Activated T-cell treated with anti-CD3 and anti-CD28 coated beads, Interleukin-2, amount 50 U/mL, for 24 hours (primary cell): Measurements from ENCODE around the gene NEIL3.

Source experiments
- DNase-seq: peaks from one replicate; pipeline ENCODE4 v3.0.0-alpha.2; 2020
- H3K27ac Mint-ChIP-seq: 2 replicates; pipeline ENCODE4 v1.8.0; 2020; ENCODE audit warnings: mild to moderate bottlenecking, mixed read lengths
- H3K27me3 Mint-ChIP-seq: 2 replicates; pipeline ENCODE4 v1.8.0; 2020; ENCODE audit warnings: mixed read lengths
- H3K36me3 Mint-ChIP-seq: 2 replicates; pipeline ENCODE4 v1.8.0; 2020; ENCODE audit warnings: low read depth, mixed read lengths
- H3K4me1 Mint-ChIP-seq: 2 replicates; pipeline ENCODE4 v1.8.0; 2020; ENCODE audit warnings: low read depth, mixed read lengths
- H3K4me3 Mint-ChIP-seq: 2 replicates; pipeline ENCODE4 v1.8.0; 2020; ENCODE audit warnings: mild to moderate bottlenecking, moderate library complexity, mixed read lengths
- H3K9me3 Mint-ChIP-seq: 2 replicates; pipeline ENCODE4 v1.8.0; 2020; ENCODE audit warnings: mixed read lengths

Gene NEIL3

DNA sequence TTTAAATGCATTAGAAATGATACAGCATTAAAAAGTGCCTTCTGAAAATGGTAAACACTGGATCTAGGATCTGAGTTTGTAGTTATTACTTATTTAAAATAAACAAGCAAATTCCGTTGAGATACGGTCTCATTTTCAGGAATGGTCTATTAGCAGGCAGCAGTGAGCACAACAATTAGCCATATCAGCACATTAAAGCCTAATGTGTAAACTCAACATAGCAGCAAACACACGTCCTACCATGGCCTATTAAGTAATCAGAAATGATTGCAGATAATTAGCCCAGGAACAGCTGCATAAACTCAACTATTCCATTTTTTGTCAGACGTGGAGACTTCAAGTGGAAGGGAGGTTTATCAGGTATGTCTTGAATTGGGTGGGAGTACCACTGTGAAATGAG lies 61.8 kb downstream of the NEIL3 start:
- H3K9me3 Mint-ChIP-seq: no peaks in the 10 kb centered on the region
- no peaks in the 10 kb centered on the region for H3K27me3 Mint-ChIP-seq
- H3K27ac Mint-ChIP-seq: no peak overlapping the region
- no peaks in the 10 kb centered on the region for H3K4me1 Mint-ChIP-seq
- no peak for DNase-seq
- no peak overlapping the region for H3K4me3 Mint-ChIP-seq
- H3K36me3 Mint-ChIP-seq: no peaks in the 10 kb centered on the region

DNA sequence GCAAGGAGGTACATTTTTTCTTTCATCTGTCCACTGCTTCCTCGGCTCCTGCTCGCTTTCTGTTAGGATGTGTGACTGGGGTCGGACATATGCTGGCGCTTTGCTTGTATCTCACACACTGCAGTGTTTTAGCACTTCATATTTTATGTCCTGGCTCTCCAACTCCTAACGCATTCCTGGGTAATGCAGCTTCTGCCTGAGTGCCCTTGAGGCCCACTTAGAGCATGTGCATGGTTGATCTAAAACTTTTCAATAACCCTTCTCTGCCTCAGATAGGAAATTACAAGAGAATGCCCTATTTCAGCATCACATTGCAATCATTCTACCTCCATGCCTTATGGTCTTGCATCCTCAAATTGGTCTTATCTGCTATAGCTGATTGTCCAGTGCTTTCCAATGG lies 65.3 kb downstream of the NEIL3 start:
- Mint-ChIP-seq H3K27me3 (no peaks in the 10 kb centered on the region), H3K4me3 (no peak overlapping the region), H3K27ac (no peak overlapping the region), H3K4me1 (no peaks in the 10 kb centered on the region), H3K9me3 (no peaks in the 10 kb centered on the region), H3K36me3 (no peaks in the 10 kb centered on the region)
- DNase-seq: no peak

DNA sequence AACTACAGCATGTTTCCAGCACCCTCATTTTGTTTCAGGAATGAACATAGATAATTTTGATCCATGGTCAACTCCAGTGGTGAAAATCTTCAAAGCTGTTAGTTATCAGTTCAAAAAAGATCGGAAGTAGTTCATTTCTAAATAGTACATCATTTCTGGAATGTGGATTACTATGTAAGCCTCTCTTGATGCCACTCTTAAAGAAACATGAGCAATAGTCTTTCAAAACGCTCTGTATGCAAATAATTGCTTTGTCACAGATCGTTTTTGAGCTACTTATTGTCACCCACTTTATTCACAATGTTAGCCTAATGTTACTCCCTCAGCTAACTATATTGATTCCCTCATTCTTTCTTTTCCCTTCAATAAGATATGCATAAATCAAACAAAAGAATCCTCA lies 65.7 kb downstream of the NEIL3 start:
- Mint-ChIP-seq H3K4me1 (no peaks in the 10 kb centered on the region), H3K4me3 (no peak overlapping the region), H3K36me3 (no peaks in the 10 kb centered on the region), H3K9me3 (no peaks in the 10 kb centered on the region), H3K27ac (no peak overlapping the region), H3K27me3 (no peaks in the 10 kb centered on the region)
- no peak for DNase-seq

DNA sequence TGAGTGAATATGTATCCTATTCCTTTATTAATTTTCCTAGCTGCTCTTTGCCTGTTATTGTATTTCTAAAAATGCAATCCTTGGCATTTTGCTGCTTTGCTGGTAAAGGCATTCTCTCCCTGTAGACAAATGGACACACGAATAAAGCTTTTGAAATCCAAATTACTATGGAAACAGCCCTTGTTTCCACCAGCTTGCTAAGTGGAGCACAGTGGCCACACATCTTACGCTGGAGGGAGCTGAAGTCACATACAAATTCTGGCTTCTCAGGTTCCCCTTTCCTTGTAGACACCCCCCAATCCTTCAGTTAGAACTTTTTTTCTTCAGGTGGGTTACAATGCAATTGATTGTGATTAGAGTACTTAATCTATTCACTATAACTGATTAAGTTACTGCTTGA lies 66.3 kb downstream of the NEIL3 start:
- Mint-ChIP-seq H3K27me3 (no peaks in the 10 kb centered on the region), H3K9me3 (no peaks in the 10 kb centered on the region), H3K36me3 (no peaks in the 10 kb centered on the region), H3K4me3 (no peak overlapping the region), H3K4me1 (no peaks in the 10 kb centered on the region), H3K27ac (no peak overlapping the region)
- no peak for DNase-seq

DNA sequence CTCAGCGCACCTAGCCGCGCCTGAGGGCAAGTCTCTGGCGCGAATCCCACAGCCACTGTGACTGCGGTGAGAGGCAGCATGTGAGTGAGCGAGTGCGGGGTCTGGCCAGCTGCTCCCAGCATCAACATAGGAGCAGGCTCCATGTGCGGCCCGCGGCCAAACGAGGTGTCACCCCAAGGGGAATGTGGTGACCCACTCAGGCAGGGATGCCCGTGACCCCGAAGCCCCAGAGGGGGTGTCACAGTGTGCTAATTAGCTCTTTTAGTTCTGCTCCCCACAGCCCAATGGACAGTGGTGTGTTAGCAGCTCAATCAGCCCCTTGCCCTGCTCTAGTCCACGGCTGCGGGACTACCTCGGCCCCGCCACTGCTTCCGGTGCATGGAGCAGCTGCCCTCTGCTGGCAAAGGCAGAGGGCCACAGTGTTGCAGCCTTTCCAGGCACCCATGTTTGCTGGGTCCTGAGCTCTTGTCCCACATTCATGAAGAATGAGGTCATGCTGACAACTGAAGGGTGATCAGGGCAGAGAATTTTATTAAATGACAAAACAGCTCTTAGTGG lies 71.1 kb downstream of the NEIL3 start:
- H3K27me3 Mint-ChIP-seq: no peaks in the 10 kb centered on the region
- H3K4me1 Mint-ChIP-seq: peaks cover 3% of the 10 kb centered on the region
- no peaks in the 10 kb centered on the region for H3K9me3 Mint-ChIP-seq
- H3K4me3 Mint-ChIP-seq: no peak overlapping the region
- H3K27ac Mint-ChIP-seq: no peak overlapping the region
- no peaks in the 10 kb centered on the region for H3K36me3 Mint-ChIP-seq
- no peak for DNase-seq

DNA sequence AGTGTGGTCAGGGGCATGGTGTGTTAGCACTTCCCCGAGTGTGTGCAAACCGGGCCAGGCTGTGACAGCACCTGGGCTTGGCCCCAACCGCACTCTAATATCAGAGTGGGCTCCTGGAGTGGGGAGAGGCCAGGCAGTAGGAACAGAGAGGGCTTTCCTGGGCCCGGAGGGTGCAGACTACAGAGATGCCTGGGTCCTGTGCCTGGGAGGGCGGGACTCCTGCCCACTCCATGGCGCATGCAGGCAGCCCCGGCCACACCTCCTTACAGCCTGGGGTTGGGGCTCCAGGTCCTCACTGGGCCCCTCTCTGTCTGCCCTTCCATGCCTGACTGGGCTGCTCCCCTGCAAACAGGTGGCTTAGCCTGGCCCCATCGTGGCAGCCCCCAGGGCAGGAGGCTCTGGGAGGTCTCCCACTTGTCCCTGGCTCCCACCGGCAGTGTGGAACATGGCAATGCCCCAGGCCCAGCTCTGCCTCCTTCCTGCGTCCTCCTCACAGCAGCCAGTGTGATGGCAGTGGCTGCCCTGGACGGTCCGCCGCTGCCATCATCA lies 72.2 kb downstream of the NEIL3 start:
- no peak overlapping the region for H3K27ac Mint-ChIP-seq
- no peaks in the 10 kb centered on the region for H3K9me3 Mint-ChIP-seq
- H3K27me3 Mint-ChIP-seq: no peaks in the 10 kb centered on the region
- no peaks in the 10 kb centered on the region for H3K36me3 Mint-ChIP-seq
- peaks cover 10% of the 10 kb centered on the region for H3K4me1 Mint-ChIP-seq
- no peak for DNase-seq
- H3K4me3 Mint-ChIP-seq: no peak overlapping the region

DNA sequence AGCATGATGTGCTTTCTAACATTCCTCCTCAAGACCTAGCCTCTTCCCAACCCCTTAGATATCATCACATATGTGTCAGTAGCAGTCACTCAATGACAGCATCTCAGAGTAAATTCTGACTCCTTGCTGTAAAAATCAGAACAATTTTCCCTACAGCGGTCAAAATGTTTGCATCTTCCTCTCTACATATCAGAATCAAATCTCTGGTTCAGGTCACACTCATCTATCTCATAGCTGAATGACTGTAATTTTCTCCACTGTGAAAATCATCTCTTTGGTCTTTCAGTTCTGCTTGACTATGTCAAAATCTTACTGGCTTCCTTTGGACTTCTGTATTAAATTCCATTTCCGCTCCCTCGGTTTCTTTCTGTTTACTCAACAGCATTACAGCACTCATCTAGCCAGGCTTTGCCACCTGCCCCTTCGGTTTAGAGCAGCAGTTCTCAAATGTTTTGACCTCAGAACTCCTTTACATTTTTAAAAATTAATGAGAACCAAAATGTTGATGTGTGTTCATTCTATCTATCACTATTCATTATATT lies 75.3 kb downstream of the NEIL3 start:
- H3K4me3 Mint-ChIP-seq: no peak overlapping the region
- no peak overlapping the region for H3K27ac Mint-ChIP-seq
- no peaks in the 10 kb centered on the region for H3K27me3 Mint-ChIP-seq
- peaks cover 10% of the 10 kb centered on the region for H3K4me1 Mint-ChIP-seq
- H3K36me3 Mint-ChIP-seq: no peaks in the 10 kb centered on the region
- H3K9me3 Mint-ChIP-seq: no peaks in the 10 kb centered on the region
- no peak for DNase-seq

DNA sequence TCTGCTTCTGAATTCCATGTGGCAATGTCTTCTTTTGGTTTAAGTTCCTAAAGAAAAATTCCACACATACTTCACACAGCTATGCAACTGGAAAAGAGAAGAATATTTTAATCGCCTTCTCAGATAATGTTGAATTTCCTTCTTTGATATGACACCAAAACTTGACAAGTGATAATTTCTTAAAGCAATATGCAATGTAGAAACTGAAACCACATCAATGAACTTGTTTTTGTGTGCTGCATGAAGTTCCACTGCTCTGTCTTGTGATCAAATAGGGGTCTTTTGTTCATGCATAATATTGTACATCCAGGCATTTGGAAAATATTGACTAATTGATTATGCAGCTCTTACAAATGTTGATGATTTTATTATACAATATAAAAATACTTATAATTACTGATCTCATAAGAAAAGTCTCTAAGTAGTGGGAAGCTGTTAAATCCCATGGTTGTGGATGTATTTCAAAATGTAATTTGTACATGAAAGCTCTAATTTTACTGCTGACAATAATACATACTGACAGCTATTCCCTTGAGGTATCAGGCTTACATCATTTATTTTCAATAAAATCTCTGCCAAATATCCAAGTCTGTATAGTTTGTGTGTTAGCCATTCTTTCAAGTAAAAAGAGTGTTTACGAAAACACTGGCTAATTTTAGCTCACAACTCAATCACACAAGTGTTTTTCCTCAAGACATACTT lies 76.1 kb downstream of the NEIL3 start:
- no peaks in the 10 kb centered on the region for H3K9me3 Mint-ChIP-seq
- H3K4me1 Mint-ChIP-seq: peaks cover 12% of the 10 kb centered on the region
- DNase-seq: no peak
- H3K36me3 Mint-ChIP-seq: no peaks in the 10 kb centered on the region
- no peak overlapping the region for H3K27ac Mint-ChIP-seq
- H3K27me3 Mint-ChIP-seq: no peaks in the 10 kb centered on the region
- no peak overlapping the region for H3K4me3 Mint-ChIP-seq

DNA sequence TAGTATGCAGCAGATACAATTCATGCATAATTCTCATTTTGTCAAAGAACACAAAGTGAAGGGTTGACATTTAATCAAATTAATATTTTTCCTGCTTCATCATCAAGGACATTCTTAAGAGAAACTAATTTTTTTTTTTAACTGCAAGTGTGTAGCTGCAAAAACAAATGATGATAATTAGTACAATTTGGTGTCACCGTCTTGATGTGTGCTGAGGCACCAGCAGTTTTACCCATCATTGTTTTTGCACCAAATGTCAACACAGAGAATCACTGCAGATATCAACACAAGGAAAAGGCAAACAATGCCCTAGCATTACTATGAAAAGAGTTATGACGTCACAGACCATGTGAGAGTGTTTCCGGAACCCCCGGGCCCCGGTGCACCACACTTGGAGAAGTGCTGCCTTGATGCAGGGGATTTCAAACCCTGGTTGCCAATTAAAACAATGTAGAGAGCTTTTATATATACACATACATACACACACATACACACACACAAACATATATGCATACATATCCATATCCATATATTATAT lies 76.7 kb downstream of the NEIL3 start:
- H3K9me3 Mint-ChIP-seq: no peaks in the 10 kb centered on the region
- H3K4me1 Mint-ChIP-seq: peaks cover 17% of the 10 kb centered on the region
- H3K27ac Mint-ChIP-seq: no peak overlapping the region
- DNase-seq: no peak
- H3K4me3 Mint-ChIP-seq: no peak overlapping the region
- no peaks in the 10 kb centered on the region for H3K36me3 Mint-ChIP-seq
- H3K27me3 Mint-ChIP-seq: no peaks in the 10 kb centered on the region

DNA sequence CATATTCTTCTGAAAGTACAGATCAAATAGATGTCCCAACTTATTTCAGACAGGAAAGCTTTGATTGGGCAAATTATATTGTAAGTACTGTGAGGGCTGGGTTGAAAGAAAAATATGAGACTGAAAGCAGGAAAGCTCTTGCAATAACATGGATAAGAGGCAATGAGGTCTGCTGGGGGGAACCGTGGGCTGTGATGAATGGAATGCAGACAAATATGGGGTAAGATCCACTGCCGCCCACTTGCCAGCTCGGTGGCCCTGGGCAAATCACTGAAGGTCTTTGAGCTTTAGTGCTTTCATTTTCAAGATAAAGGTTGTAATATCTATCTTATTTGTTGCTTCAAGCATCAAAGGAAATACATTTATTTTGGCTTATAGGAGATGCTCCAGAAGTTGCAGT lies 81.6 kb downstream of the NEIL3 start:
- H3K4me3 Mint-ChIP-seq: no peak overlapping the region
- H3K36me3 Mint-ChIP-seq: no peaks in the 10 kb centered on the region
- H3K27ac Mint-ChIP-seq: no peak overlapping the region
- peaks cover 32% of the 10 kb centered on the region for H3K4me1 Mint-ChIP-seq
- no peaks in the 10 kb centered on the region for H3K9me3 Mint-ChIP-seq
- no peak for DNase-seq
- H3K27me3 Mint-ChIP-seq: no peaks in the 10 kb centered on the region

DNA sequence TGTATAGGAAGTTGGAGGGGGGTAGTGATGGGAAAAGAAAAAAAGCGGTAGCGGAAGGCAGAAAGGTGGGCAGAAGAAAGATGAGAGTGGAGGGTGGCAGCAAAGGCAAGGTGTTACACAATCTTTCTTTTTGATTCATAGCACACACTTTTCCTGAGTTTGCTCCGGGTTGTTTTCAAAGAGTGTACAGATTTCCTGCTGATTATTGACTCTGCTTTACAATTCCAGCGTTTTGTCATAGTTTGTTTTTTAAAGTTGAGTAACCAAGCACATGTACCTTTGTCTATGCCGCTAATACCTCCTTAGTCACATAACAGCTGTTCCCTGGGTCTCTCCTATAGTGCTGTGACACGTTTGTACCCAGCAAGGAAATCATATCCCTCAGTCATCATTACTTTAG lies 82.3 kb downstream of the NEIL3 start:
- H3K4me3 Mint-ChIP-seq: peak overlapping the region; percentile 3

DNA sequence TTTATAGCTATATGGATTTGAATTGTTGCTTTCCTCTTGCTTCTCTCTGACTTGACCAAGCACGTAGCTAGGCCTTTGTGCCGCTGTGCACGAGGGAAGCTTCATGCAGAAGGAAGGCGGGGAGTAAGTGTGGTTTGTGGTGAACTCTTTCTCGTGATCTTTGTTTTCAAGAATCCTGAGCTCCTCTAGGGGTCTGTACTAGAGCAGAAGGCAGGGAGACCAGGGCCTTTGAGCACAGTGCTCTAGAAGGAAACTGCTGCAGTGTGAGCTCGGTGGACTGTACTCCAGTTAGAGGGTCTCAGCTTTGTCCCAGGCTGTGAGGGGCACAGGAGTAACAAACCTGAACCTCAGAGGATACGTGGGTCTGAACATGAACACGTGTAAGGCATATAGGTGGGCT lies 83.6 kb downstream of the NEIL3 start:
- H3K4me3 Mint-ChIP-seq: no peak overlapping the region
- DNase-seq: no peak
- peaks cover 30% of the 10 kb centered on the region for H3K4me1 Mint-ChIP-seq
- no peaks in the 10 kb centered on the region for H3K36me3 Mint-ChIP-seq
- peaks cover 5% of the 10 kb centered on the region for H3K9me3 Mint-ChIP-seq
- H3K27me3 Mint-ChIP-seq: no peaks in the 10 kb centered on the region
- H3K27ac Mint-ChIP-seq: peak overlapping the region; percentile 35

More for the DNA sequence above, 82.3 kb downstream of the NEIL3 start:
- H3K9me3 Mint-ChIP-seq: no peaks in the 10 kb centered on the region
- peaks cover 30% of the 10 kb centered on the region for H3K4me1 Mint-ChIP-seq
- H3K27ac Mint-ChIP-seq: peak overlapping the region; percentile 10
- no peak for DNase-seq
- no peaks in the 10 kb centered on the region for H3K36me3 Mint-ChIP-seq
- H3K27me3 Mint-ChIP-seq: no peaks in the 10 kb centered on the region

DNA sequence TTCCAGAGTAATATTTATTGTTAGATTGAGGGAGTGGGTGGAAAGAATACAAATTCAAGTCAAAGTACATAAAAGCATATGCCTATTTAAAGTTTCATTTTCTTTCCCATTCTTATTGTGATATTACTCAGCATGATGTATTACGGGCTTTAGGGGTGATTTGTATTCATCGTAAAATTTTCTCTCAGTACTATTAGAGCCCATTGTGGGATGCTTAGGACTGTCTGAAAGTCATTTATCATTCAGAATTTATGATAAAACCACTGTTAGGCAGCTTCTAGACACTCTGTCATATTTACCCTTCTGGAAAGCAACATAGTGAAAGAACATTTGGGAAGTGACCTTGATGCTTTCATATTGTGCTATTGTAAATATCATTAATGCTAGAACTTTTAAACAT lies 86.7 kb downstream of the NEIL3 start:
- peaks cover 5% of the 10 kb centered on the region for H3K9me3 Mint-ChIP-seq
- peaks cover 36% of the 10 kb centered on the region for H3K4me1 Mint-ChIP-seq
- H3K27ac Mint-ChIP-seq: no peak overlapping the region

DNA sequence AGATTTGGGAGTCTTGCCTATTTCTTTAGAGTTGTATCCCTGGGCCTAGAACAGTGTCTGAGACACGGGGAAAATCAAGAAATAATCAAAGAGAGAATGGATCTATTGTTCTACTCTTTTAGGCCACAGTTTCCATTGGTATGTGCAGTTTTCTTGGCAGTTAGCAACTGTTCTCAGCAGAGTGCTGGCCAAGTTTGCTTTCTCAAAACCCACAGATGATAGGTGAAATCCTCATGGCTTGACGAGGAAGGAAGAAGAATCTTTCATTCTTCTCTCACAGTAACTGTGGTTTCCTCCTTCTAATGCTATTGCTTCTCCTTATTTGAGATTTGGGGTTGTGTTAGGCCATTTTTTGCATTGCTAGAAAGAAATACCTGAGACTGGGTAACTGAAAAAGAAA lies 90.4 kb downstream of the NEIL3 start:
- no peaks in the 10 kb centered on the region for H3K36me3 Mint-ChIP-seq
- H3K9me3 Mint-ChIP-seq: peaks cover 5% of the 10 kb centered on the region
- no peak overlapping the region for H3K4me3 Mint-ChIP-seq
- no peaks in the 10 kb centered on the region for H3K27me3 Mint-ChIP-seq
- DNase-seq: no peak
- peaks cover 41% of the 10 kb centered on the region for H3K4me1 Mint-ChIP-seq
- H3K27ac Mint-ChIP-seq: no peak overlapping the region

More for the DNA sequence above, 86.7 kb downstream of the NEIL3 start:
- DNase-seq: no peak
- no peaks in the 10 kb centered on the region for H3K36me3 Mint-ChIP-seq
- no peak overlapping the region for H3K4me3 Mint-ChIP-seq
- no peaks in the 10 kb centered on the region for H3K27me3 Mint-ChIP-seq

DNA sequence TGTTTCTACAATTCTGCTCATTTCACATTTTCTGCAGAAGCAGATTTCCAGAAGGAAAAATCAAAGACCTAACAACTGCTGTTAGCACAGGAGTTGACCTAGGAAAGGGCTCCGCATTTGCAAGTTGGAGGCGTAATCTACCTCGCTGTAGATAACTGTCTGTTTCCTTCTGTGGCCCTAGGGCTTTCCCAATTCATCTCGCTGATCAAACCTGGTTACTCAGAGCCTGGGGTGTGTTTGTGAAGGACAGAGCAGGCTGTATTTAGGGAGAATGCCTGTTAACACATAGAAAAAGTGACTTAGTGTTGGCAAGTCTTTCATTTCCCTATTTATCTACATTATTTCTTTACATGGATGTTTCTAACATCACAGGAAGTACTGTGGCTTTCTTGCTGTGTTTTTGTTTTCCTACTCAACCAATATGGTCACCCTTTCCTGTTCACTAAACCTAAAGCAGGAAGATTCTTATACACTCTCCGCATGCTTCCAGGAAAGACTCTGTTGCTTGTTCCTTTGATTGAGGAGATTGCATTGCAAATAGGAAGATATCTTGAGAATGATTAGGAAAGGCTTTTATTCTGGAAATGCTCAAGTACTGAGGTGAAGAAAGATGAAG lies 92.1 kb downstream of the NEIL3 start:
- Mint-ChIP-seq H3K27ac (peak overlapping the region; percentile 11), H3K4me3 (no peak overlapping the region), H3K36me3 (no peaks in the 10 kb centered on the region), H3K9me3 (peaks cover 5% of the 10 kb centered on the region), H3K4me1 (peaks cover 41% of the 10 kb centered on the region), H3K27me3 (no peaks in the 10 kb centered on the region)
- DNase-seq: no peak
